GM23338 (cell line): Measurements from ENCODE around the gene ATP5F1B. TPM values are rescaled to one million over a fixed set of nuclear protein-coding genes. Genes with fewer than 3 reads are reported as not detected.

Experiments used
- ATAC-seq: fragments of 200-7000 bp; cut with Tn5 transposase; 3 replicates; pipeline ENCODE4 v1.9.1; 2020
- DNase-seq: peaks from one replicate; pipeline ENCODE4 v3.0.0-alpha.2; 2015; ENCODE audit warnings: low spot score
- H2AFZ ChIP-seq: fragments of 200-600 bp; sonication (generic); 2 replicates; pipeline ENCODE4 v1.8.0; 2016; ENCODE audit warnings: antibody characterized with exemption, mild to moderate bottlenecking, moderate library complexity
- H3F3A ChIP-seq: fragments of 200-600 bp; sonication (generic); replicated peaks from 2 replicates; pipeline ENCODE4 v1.8.0; 2017; ENCODE audit warnings: antibody characterized with exemption, mixed run types, low read depth
- H3K27ac ChIP-seq: fragments of 200-600 bp; sonication (generic); 2 replicates; pipeline ENCODE4 v1.6.1; 2016; ENCODE audit warnings: low read depth
- H3K27me3 ChIP-seq: fragments of 200-600 bp; sonication (generic); 2 replicates; pipeline ENCODE4 v1.8.0; 2016; ENCODE audit warnings: mild to moderate bottlenecking, mixed run types, moderate library complexity; ENCODE audit not compliant: insufficient read depth
- H3K36me3 ChIP-seq: fragments of 200-600 bp; sonication (generic); 2 replicates; pipeline ENCODE4 v1.8.0; 2016; ENCODE audit warnings: mild to moderate bottlenecking; ENCODE audit not compliant: insufficient read depth
- H3K4me1 ChIP-seq: fragments of 200-600 bp; sonication (generic); 2 replicates; pipeline ENCODE4 v1.8.0; 2016; ENCODE audit warnings: mild to moderate bottlenecking, moderate library complexity; ENCODE audit not compliant: insufficient read depth
- H3K4me2 ChIP-seq: fragments of 200-600 bp; sonication (generic); 2 replicates; pipeline ENCODE4 v1.7.1; 2017; ENCODE audit warnings: mixed run types
- H3K4me3 ChIP-seq: fragments of 200-600 bp; sonication (generic); 2 replicates; pipeline ENCODE4 v1.6.1; 2016; ENCODE audit warnings: mixed run types
- H3K79me2 ChIP-seq: fragments of 200-600 bp; sonication (generic); replicated peaks from 2 replicates; pipeline ENCODE4 v1.8.0; 2017; ENCODE audit warnings: mild to moderate bottlenecking; ENCODE audit not compliant: insufficient read depth
- H3K9me2 ChIP-seq: fragments of 200-600 bp; sonication (generic); 2 replicates; pipeline ENCODE4 v1.8.0; 2017; ENCODE audit not compliant: insufficient read depth
- H4K20me1 ChIP-seq: fragments of 200-600 bp; sonication (generic); replicated peaks from 2 replicates; pipeline ENCODE4 v1.8.0; 2017; ENCODE audit warnings: mild to moderate bottlenecking; ENCODE audit not compliant: insufficient read depth
- H3K27ac Mint-ChIP-seq: 2 replicates; pipeline ENCODE4 v1.8.0; 2020; ENCODE audit warnings: inconsistent platforms, mild to moderate bottlenecking, moderate library complexity, mixed read lengths
- H3K27me3 Mint-ChIP-seq: 3 replicates; pipeline ENCODE4 v1.8.0; 2022; ENCODE audit warnings: low read depth, mild to moderate bottlenecking, moderate library complexity, mixed read lengths, inconsistent platforms; ENCODE audit not compliant: insufficient read depth, poor library complexity
- H3K36me3 Mint-ChIP-seq: 3 replicates; pipeline ENCODE4 v1.8.0; 2021; ENCODE audit warnings: low read depth, mild to moderate bottlenecking, inconsistent platforms, moderate library complexity, mixed read lengths
- H3K4me1 Mint-ChIP-seq: 3 replicates; pipeline ENCODE4 v1.8.0; 2020; ENCODE audit warnings: mild to moderate bottlenecking, inconsistent platforms, mixed read lengths
- H3K4me3 Mint-ChIP-seq: 3 replicates; pipeline ENCODE4 v1.8.0; 2021; ENCODE audit warnings: moderate library complexity, mild to moderate bottlenecking, inconsistent platforms, mixed read lengths
- H3K9me3 Mint-ChIP-seq: 3 replicates; pipeline ENCODE4 v1.8.0; 2020; ENCODE audit warnings: moderate library complexity, mild to moderate bottlenecking, inconsistent platforms, mixed read lengths
- CREB1 ChIP-seq: fragments of 250-450 bp; sonication (Bioruptor Pico); IDR thresholded peaks from 2 replicates; pipeline ENCODE4 v1.5.0; 2020; ENCODE audit warnings: low read depth, mild to moderate bottlenecking, moderate library complexity
- CTCF ChIP-seq, 2 experiments: fragments of 200-600 bp in 1 of 2; sonication (generic) in 1 of 2; conservative IDR thresholded peaks; 2 replicates each; pipeline versions ENCODE4 v1.5.1 to v1.6.1; 2016 to 2017; ENCODE audit warnings: antibody characterized with exemption in 2 of 2, low read depth in 2 of 2, mild to moderate bottlenecking in 2 of 2, moderate library complexity in 1 of 2
- ETS1 ChIP-seq: IDR thresholded peaks from 2 replicates; pipeline ENCODE4 v1.6.1; 2016; ENCODE audit warnings: antibody characterized with exemption
- EZH2 ChIP-seq: fragments of 200-600 bp; sonication (generic); IDR thresholded peaks from one replicate; pipeline ENCODE4 v1.8.0; 2017; ENCODE audit warnings: antibody characterized with exemption, mild to moderate bottlenecking, low read depth; ENCODE audit not compliant: unreplicated experiment
- EZH2phosphoT487 ChIP-seq: fragments of 200-600 bp; sonication (generic); IDR thresholded peaks from one replicate; pipeline ENCODE4 v1.8.1; 2018; ENCODE audit warnings: antibody characterized with exemption; ENCODE audit not compliant: unreplicated experiment
- JUNB ChIP-seq: IDR thresholded peaks from one replicate; pipeline ENCODE4 v1.6.1; 2016; ENCODE audit warnings: antibody characterized with exemption; ENCODE audit not compliant: unreplicated experiment
- NANOG ChIP-seq: IDR thresholded peaks from 2 replicates; pipeline ENCODE4 v1.6.1; 2016; ENCODE audit warnings: antibody characterized with exemption, borderline replicate concordance
- POLR2AphosphoS5 ChIP-seq: IDR thresholded peaks from 2 replicates; pipeline ENCODE4 v1.6.1; 2016; ENCODE audit warnings: antibody characterized with exemption, low read depth
- REST ChIP-seq: IDR thresholded peaks from one replicate; pipeline ENCODE4 v1.6.1; 2018; ENCODE audit warnings: antibody characterized with exemption; ENCODE audit not compliant: unreplicated experiment
- STAT1 ChIP-seq: IDR thresholded peaks from one replicate; pipeline ENCODE4 v1.6.1; 2016; ENCODE audit warnings: antibody characterized with exemption; ENCODE audit not compliant: unreplicated experiment
- ZNF114 ChIP-seq: fragments of 250-450 bp; sonication (Bioruptor Pico); IDR thresholded peaks from 2 replicates; pipeline ENCODE4 v1.5.0; 2020; ENCODE audit warnings: mild to moderate bottlenecking, moderate library complexity
- ZNF331 ChIP-seq: fragments of 250-450 bp; sonication (Bioruptor Pico); IDR thresholded peaks from 2 replicates; pipeline ENCODE4 v1.5.0; 2020; ENCODE audit warnings: low read depth, mild to moderate bottlenecking, moderate library complexity
- ZNF462 ChIP-seq: fragments of 250-450 bp; sonication (Bioruptor Pico); IDR thresholded peaks from 2 replicates; pipeline ENCODE4 v1.5.0; 2020; ENCODE audit warnings: mild to moderate bottlenecking, moderate library complexity
- polyA plus RNA-seq: library from polyadenylated mRNA; unstranded; fragments of >200 nt; fragmentation: Nextera tagmentation; extraction: Ambion mirVana; gene quantifications from 2 replicates; pipeline ENCODE4 v1.2.1, GENCODE V29; 2016
- total RNA-seq: library from RNA; depleted of rRNA; stranded (reverse); fragments of >200 nt; shearing (Covaris generic); gene quantifications from 2 replicates; pipeline ENCODE4 v1.2.3, GENCODE V29; 2014

ATP5F1B gene
- total and polyA plus RNA-seq, 2 experiments from 2014 or later, result 763 to 956 TPM

GRCh38 chr12:56668197-56668457 lies 22.3 kb upstream of the ATP5F1B start:
- no peak overlapping the region for H3K4me2 ChIP-seq
- no peaks in the 10 kb centered on the region for H3K27me3 Mint-ChIP-seq
- ATAC-seq (no peak), DNase-seq (no peak)
- H3K36me3 Mint-ChIP-seq, result peaks cover 98% of the 10 kb centered on the region
- H3K27ac ChIP-seq, result no peak overlapping the region; the same call in 1 of the 2 replicates
- peaks cover 20% of the 10 kb centered on the region for H3F3A ChIP-seq
- TF ChIP-seq REST, result no peak
- no peak for TF ChIP-seq POLR2AphosphoS5
- no peak for TF ChIP-seq EZH2phosphoT487
- no peak for TF ChIP-seq STAT1
- TF ChIP-seq NANOG, result no peak
- no peak for TF ChIP-seq ZNF462 (CRISPR knock-in tag)
- TF ChIP-seq ZNF331, result no peak
- TF ChIP-seq ETS1, result no peak
- no peak for TF ChIP-seq EZH2
- no peak for TF ChIP-seq CREB1 (CRISPR knock-in tag)
- TF ChIP-seq JUNB, result no peak
- no peak for TF ChIP-seq ZNF114 (CRISPR knock-in tag)
- no peak for TF ChIP-seq CTCF (conservative IDR thresholded peaks at IDR 0.05; ENCODE audit: low read depth in 2 of 2)
- no peaks in the 10 kb centered on the region for H3K9me3 Mint-ChIP-seq
- no peaks in the 10 kb centered on the region for H3K4me1 Mint-ChIP-seq
- H2AFZ ChIP-seq, result no peak overlapping the region
- H3K36me3 ChIP-seq, result peaks cover 81% of the 10 kb centered on the region
- peaks cover 39% of the 10 kb centered on the region for H3K79me2 ChIP-seq
- peaks cover 52% of the 10 kb centered on the region for H4K20me1 ChIP-seq
- no peak overlapping the region for H3K27ac Mint-ChIP-seq
- no peaks in the 10 kb centered on the region for H3K4me1 ChIP-seq
- H3K27me3 ChIP-seq, result no peaks in the 10 kb centered on the region
- H3K4me3 Mint-ChIP-seq, result no peak overlapping the region
- H3K4me3 ChIP-seq, result no peak overlapping the region
- no peaks in the 10 kb centered on the region for H3K9me2 ChIP-seq
